ENCODE data around the gene XBP1.

DNA sequence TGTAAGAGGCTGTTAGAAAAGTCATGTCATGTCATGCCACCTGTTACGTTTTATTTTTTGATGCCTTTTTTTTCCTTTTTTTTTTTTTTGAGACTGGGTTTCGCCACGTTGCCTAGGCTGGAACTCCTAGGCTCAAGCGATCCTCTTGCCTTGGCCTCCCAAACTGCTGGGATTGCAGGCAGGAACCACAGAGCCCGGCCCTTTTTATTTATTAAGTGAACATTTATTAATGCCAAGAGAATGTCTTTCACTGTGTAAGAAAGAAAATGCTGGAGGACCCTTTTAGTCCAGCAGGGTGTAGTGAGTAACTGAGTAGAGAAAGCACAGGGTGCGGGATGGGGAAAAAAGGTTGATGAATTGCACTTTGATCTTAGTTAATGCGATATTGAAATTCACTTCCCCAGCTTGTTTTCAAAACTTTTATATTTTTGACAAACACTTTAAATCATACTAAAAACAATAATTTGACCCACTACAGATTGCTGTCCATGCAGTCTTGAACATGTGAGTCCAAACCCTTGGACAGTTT, 2.3 kb upstream of the XBP1 start:
- TF ChIP-seq POLR2A (IDR thresholded peaks at IDR 0.05), result no peak
- TF ChIP-seq, protein P1, sequence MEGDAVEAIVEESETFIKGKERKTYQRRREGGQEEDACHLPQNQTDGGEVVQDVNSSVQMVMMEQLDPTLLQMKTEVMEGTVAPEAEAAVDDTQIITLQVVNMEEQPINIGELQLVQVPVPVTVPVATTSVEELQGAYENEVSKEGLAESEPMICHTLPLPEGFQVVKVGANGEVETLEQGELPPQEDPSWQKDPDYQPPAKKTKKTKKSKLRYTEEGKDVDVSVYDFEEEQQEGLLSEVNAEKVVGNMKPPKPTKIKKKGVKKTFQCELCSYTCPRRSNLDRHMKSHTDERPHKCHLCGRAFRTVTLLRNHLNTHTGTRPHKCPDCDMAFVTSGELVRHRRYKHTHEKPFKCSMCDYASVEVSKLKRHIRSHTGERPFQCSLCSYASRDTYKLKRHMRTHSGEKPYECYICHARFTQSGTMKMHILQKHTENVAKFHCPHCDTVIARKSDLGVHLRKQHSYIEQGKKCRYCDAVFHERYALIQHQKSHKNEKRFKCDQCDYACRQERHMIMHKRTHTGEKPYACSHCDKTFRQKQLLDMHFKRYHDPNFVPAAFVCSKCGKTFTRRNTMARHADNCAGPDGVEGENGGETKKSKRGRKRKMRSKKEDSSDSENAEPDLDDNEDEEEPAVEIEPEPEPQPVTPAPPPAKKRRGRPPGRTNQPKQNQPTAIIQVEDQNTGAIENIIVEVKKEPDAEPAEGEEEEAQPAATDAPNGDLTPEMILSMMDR (IDR thresholded peaks at IDR 0.05), result no peak

Measured in testis (tissue), 2 donors.